ENCODE results near the gene APLP2. TPM values are rescaled to one million over a fixed set of nuclear protein-coding genes. Genes with fewer than 3 reads are reported as not detected.

APLP2 gene
- 392 and 502 TPM in 2 replicates for total RNA-seq

GRCh38 chr11:130069659-130070108, at the start of gene APLP2:
APLP2 (plus strand) TSS chr11:130069894; CDS start chr11:130069978, 84 bp downstream.

GRCh38 chr11:130159657-130160497, 90.2 kb downstream of the APLP2 start, which contains the start of gene ST14:
ST14 (plus strand) TSS chr11:130159782; CDS start chr11:130159980, 198 bp downstream.

Other genes starting within 250 kb of the APLP2 start
- 19.0 and 35.4 TPM in 2 replicates for gene NFRKB, start 174.3 kb upstream of the APLP2 start, total RNA-seq
- 4.1 and 5.8 TPM in 2 replicates for gene PRDM10, start 67.1 kb upstream of the APLP2 start, total RNA-seq
- gene ST14, start 89.9 kb downstream of the APLP2 start, total RNA-seq: 100.0 and 198 TPM in 2 replicates
- gene ZBTB44, start 245.0 kb downstream of the APLP2 start, total RNA-seq: 27.7 and 38.4 TPM in 2 replicates

All from tracheal epithelial cell (primary cell).